Lower leg skin (tissue), 3 donors: ENCODE measurements around the gene ZBED3.

ENCODE experiments used
- POLR2A ChIP-seq, 2 donors: fragments of 450-650 bp; IDR thresholded peaks; one replicate each; pipeline ENCODE4 v1.6.1; 2016 to 2017; ENCODE audit warnings: antibody characterized with exemption in 2 of 2, mild to moderate bottlenecking in 1 of 2, moderate library complexity in 1 of 2
- TF ChIP-seq, protein P1 (sequence below), 3 donors: fragments of 450-650 bp; IDR thresholded peaks; one replicate each; pipeline ENCODE4 v1.5.1; 2016; ENCODE audit warnings: antibody characterized with exemption in 3 of 3, mild to moderate bottlenecking in 3 of 3, moderate library complexity in 2 of 3

DNA sequence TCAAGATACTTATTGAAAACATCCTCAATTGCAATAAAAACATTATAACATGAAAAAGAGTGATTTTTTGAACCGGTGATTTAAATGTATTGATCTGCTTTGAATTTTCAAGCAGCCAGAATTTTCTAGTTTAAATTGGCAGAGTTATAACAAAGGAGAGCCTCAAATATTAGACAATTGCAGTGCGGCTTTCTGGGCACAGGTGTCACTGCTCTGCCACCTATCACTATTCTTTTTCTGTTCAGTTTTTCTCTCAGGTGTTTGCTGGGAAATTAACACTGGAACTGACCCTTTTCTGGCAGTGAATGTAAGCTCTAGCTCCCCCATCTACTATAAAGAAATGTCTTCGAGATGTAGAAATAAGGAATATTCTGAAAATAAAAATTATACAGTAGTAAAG, 23.0 kb downstream of the ZBED3 start:
- TF ChIP-seq, protein P1, sequence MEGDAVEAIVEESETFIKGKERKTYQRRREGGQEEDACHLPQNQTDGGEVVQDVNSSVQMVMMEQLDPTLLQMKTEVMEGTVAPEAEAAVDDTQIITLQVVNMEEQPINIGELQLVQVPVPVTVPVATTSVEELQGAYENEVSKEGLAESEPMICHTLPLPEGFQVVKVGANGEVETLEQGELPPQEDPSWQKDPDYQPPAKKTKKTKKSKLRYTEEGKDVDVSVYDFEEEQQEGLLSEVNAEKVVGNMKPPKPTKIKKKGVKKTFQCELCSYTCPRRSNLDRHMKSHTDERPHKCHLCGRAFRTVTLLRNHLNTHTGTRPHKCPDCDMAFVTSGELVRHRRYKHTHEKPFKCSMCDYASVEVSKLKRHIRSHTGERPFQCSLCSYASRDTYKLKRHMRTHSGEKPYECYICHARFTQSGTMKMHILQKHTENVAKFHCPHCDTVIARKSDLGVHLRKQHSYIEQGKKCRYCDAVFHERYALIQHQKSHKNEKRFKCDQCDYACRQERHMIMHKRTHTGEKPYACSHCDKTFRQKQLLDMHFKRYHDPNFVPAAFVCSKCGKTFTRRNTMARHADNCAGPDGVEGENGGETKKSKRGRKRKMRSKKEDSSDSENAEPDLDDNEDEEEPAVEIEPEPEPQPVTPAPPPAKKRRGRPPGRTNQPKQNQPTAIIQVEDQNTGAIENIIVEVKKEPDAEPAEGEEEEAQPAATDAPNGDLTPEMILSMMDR (IDR thresholded peaks at IDR 0.05) = no peak
- TF ChIP-seq POLR2A (IDR thresholded peaks at IDR 0.05) = no peak
